HG03378 (cell line): ENCODE data around the gene GSTA3.
"Not testable (repeated sequence)": the region's sequence is repeated elsewhere in the genome, so short reads cannot be mapped to it uniquely, and the experiment has no call there.

Source experiments
- ATAC-seq: cut with Tn5 transposase; IDR thresholded peaks from one replicate; pipeline ENCODE4 v1.9.1; 2021; ENCODE audit warnings: mild to moderate bottlenecking, moderate library complexity; ENCODE audit not compliant: unreplicated experiment

GSTA3 gene

DNA sequence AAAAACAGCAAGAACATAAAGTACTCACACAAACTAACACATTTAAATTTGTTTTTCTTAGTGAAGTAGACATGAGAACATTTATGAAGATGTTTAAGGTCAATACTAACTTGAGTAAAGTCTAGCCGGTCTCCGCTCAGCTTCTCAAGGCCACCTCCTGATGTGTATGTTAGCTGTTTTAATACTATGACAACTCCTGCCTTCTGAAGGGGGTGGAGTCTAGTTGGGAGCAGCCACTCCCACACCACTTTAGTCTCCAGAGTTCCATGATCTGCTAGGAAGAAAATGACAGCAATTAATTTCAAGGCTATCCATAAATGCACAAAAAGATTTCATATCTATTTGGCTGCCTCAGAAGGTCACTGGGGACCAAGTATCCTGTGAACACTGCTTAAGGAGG lies at the start of gene GSTA3:
Gene GSTA3, minus strand, starts transcription at position 168 of the 400 bp plus-strand sequence. CDS start 3,864 bp downstream, outside the sequence.
- ATAC-seq = no peak

DNA sequence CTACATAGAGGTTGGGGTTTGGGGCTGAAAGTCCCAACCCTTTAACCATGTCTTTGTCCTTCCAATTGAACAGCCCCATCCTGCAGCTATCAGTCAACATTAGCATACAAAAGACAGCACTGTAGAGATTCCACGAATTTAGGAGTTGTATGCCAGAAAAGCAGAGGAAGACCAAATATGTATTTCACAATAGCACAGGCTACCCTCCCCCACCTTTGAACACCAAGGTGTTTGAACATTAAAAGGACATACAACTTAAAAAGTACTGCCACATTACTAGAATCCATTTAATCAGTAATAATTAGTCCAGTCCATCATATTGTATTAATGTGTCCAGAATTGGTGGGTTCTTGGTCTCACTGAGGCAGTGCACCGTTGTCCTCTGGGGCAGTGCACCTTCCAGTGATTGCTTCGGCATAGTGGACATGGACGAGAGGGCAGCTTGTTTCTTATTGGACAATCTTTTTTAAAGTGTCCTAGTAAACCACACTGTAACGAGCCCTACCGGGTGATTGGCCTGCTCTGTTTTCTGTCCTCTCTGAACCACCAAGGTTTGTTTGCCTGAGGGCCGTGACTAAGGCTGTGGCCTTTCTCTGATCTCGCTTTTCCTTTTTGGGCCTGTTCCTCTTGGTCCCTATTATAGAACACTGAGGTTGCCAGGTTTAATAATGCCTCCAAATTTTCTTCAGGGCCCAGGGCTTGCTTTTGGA lies 49.2 kb upstream of the GSTA3 start:
- no peak for ATAC-seq

DNA sequence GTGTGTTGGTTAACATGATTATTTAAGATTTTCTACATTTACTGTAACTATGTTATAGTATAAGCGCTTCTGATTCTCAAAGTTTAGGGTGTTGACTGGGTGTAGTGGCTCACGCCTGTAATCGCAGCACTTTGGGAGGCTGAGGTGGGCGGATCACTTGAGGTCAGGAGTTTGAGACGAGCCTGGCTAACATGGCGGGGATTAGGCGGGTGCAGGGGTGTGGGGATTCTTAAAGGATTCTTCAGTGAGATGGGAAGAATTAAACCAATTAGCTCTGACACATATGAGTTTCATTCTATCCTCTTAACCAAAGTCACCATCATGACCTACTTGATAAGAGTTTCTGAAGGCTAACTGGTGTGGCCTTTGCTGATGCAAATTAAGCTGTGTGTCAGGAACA lies 46.4 kb upstream of the GSTA3 start:
- ATAC-seq = no peak

DNA sequence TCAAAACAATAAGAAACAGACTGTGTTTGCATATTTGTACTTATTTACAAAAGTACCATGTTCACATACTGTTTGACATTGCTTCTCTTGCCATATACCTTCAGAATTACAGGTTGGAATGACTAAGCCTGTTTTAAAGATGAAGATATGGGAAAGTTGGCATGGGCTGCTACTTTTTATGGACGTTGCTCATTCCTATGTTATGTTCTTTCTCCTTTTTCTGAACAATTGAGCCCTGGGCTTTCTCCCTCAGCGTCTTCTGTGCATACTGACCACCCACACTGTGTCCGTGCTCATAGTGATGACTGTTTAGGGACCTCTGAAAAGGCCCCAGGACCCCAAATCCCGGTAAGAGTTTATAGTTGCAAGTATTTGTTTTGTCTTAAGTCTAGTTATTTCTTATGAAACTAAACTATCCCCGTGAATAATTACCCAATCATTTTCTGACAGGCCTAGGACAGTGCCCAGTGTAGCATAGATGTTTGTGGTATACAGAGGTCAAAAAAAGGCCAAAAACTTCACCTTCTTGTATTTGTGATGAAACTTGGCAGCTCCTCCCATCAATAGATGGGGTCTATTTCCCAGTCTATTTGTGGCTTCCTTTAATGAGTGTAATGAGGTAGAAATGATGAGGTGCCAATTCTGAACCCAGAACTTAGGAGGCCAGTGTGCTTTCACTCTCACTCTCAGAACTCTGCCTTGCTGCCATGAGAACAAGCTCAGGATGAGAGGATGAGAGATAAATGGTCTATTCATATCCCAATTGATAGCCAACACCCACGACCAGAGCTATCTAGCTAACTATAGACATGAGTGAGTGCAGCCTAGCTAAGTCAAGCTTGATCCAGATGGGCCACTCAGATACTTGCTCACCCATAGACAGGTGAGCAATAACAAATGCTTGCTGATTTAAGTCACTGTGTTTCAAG lies 44.7 kb upstream of the GSTA3 start:
- no peak for ATAC-seq

DNA sequence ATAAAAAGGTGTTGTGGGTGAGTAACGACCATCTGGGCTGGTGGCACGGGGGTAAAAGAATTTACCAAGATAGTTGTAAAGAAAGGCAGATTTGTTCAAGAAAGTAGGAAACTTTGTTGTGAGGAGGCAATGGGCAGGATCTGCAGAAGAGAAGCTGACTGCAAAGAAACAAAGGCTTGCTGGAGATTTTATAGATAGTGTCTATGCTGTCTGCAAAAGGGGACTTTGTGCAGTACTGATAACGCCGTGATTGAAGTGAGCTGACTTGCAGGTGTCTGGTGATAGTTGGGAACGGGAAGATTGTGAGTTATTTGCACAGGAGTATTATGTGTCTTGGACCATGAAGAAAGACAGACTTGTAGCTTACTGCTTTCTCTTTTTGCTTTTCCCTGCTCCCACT lies 36.8 kb upstream of the GSTA3 start:
- ATAC-seq = no peak

DNA sequence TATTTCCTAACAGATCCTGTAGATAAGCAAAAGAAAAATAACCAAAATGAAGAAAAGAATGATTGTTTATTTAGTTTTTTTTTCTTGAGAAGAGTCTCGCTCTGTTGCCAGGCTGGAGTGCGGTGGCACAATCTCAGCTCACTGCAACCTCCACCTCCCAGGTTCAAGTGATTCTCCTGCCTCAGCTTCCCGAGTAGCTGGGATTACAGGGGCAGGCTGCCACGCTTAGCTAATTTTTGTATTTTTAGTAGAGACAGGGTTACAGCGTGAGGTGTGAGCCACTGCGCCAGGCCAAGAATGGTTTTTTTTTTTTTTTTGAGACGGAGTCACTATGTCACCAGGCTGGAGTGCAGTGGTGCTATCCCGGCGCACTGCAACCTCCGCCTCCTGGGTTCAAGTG lies 33.3 kb upstream of the GSTA3 start:
- not testable (repeated sequence) for ATAC-seq

DNA sequence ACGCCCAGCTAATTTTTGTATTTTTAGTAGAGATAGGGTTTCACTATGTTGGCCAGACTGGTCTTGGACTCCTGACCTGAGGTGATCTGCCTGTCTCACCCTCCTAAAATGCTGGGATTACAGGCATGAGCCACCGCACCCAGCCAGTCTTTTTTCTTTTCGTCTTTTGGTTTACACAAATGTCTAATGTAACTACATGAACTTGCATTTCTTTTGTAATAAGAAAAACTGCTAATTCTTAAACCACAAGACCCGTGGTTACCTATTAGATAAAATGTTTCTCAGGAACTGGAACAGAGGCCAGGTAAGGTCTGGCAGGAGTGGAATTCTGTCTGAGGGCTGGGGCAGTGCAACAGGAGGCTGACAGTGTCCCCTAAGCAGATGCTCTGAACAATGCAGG lies 32.7 kb upstream of the GSTA3 start:
- no peak for ATAC-seq

DNA sequence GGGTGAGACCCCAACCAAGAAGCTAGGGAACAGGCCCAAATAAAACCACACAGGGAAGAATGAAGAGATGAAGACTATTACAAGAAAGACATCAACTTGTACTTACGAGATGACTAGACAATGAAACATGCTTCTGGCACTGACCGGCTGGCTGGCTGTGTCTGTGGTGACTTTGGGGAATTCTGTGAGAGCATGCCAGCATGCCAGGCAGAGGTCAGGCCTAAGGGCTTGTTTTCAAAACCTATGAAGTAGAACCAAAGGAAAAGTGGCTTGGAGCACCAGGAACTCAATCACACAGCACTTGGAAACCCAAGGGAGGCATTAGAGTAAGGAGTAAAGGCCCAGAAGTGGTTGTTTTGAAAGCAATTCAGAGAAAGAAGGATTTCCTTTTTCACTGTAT lies 28.4 kb upstream of the GSTA3 start:
- ATAC-seq = no peak

DNA sequence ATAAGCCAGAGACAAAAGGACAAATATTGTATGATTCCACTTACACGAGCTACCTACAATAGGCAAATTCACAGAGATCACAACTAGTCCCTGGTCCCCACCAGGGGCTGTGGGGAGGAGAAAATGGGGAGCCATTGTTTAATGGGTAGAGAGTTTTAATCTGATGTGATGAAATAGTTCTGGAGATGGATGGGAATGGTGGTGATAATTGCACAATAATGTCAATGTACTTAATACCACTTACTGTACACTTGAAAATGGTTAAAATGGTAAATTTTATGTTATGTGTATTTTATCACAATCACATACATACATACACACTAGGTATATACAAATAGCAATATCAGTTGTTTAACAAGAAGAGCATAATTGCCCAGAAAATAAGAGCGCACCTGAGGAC lies 24.3 kb upstream of the GSTA3 start:
- no peak for ATAC-seq

DNA sequence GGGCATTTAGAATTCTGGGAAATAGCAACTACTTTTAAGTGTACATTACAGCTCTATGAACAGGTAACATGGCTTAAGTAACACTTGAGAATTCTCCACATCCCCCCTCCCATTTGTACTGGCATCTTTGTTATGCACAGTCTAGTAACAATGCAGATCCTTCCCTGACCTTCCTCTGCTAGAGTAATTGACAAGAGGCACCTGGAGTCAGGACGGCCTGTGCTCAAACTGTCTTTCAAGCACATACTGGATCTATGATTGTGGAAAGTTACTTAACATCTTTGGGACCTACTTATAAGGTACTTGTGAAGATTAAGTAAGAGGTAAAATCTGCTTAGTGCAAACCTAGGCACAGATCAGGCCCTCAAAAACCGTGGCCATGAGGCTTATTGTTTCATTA lies 21.9 kb upstream of the GSTA3 start:
- ATAC-seq = no peak

DNA sequence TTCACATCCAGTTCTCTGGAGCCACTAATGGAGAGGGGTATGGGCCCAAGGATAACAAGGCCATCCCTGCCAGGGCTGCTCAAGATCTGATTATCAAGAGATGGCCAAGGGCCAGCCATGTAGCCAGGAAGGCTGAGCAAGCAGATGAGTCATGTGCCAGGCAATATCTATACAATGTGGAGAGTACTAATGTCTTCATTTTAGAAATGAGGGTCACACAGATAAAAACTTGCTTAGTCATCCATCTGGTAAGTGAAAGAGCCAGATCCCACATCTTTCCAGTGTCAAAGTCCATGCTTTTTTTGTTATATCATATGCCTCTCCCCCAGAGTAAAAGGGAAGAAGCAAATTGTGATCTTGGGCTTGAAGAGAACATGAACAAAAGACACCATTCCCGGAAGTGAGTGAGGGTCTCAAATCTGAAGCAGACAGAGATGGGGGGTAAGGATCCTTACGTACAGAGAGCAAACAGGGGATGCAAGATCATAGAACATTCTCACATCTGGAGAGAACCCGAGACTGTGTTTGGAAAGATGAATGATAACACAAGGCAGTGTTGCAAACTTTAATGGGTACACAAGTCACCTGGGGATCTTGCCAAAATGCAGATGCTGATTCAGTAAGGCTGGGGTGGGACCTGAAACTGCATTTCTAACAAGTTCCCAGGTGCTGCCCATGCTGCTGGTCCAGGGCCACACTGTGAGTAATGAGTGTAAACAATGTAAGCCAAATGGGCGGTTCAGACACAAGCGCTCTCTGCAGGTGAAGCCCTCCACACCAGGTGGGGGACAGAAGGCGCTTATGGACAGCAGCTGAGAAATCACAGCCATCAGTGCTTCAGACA lies 20.0 kb upstream of the GSTA3 start:
- ATAC-seq = no peak

DNA sequence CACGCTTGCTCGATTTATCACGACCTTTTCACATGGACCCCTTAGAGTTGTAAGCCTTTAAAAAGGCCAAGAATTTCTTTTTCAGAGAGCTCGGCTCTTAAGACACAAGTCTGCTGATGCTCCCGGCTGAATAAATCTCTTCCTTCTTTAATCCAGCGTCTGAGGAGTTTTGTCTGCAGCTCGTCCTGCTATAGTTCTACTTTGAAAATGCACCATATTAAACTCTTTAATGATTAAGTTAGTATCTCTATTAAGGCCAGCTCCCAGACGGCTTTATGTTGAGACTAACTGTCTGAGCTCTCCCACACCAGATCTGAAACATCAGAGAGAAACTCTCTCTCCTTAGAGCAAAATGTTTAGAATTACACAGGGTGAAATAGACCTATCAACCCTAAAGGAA lies 18.0 kb upstream of the GSTA3 start:
- no peak for ATAC-seq

DNA sequence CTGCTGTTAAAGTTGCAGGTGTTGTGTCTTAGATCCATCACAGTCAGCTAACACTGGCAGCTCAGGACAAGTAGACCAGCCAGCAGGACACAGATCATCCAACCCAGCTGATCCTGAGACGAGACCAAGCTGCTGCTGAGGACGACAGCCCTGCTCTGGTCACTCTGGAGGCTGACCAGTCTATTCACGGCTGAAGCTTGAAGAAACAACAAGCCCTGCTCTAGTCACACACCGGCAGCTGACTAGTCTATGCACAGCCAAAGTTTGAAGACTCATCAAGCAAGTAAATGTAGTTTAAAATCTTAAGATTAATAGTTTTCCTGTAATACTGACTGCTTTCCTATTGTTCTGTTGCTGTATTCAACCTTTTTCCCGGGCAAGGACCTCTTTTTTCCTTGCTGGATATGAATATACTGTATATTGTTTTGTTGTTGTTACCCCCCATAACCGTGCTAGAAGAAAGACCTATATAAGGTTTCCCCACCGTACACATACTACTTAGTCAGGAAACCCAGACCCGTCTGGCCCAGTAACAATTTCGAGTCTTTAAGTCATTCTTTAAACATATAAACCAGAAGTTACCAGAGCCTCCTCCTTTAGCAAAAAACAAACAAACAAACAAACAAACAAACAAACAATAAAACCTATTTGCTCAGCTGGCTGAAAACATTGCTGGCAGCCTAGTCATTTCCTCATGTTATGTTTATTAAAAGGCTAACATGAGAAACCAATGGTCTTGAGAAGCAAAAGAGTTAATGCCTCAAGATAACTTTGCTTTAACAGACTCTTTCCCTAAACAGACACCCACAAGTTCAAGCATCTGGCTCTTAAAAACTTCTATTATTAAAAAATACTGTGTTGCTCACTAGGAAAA lies 16.7 kb upstream of the GSTA3 start:
- ATAC-seq = no peak

DNA sequence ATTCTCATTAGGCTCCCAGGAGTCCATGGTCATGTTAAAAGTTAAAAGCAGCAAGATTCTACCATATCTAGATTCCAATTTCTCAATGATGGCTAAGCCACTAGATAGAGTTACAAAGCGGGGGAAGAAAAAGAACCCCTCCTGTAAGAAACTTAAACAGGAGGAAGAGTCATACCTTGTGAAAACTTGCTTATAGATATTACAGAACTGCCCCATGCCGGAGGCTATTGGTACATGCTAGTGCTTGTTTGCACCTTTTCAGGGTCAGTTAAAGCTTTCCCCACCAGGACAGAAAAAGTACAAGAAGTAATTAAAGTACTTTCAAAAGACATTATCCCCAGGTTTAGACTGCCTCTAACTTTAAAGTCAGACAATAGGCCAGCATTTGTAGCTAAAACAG lies 15.5 kb upstream of the GSTA3 start:
- ATAC-seq = no peak

DNA sequence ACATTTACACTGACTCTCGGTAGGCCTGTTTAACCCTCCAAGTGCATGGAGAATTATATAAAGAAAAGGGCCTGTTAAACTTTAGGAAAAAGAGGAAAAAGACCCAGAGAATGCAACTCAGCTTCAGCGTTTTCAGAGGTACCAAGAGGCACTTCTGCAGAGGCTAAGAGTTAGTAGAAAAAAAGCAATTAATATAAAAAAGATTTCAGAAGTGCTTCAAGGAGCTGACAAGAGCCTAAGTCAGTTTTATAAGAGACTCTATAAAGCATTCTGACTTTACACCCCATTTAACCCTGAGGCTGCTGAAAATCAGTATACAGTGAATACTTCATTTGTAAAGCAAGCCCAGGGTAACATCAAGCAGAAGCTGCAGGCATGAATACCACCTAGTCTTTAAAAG lies 14.2 kb upstream of the GSTA3 start:
- not testable (repeated sequence) for ATAC-seq

DNA sequence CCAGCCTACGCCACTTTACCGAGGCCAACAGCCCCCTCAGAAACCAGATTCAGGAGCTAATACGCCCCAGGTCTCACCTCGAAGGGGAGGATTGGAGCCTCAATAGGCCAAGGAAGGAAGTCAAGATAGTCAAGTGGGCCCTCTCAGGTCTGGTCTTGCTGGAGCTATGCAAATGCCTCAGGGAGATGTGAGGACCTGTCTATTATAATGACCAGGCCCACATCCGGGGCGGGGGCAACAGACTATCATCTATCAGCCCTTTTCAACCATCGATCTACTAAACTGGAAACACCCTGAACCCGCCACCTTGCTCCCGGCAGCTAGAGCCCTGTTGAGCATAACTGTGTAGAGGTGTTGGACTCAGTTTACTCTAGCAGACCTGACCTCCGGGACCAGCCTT lies 12.7 kb upstream of the GSTA3 start:
- no peak for ATAC-seq

DNA sequence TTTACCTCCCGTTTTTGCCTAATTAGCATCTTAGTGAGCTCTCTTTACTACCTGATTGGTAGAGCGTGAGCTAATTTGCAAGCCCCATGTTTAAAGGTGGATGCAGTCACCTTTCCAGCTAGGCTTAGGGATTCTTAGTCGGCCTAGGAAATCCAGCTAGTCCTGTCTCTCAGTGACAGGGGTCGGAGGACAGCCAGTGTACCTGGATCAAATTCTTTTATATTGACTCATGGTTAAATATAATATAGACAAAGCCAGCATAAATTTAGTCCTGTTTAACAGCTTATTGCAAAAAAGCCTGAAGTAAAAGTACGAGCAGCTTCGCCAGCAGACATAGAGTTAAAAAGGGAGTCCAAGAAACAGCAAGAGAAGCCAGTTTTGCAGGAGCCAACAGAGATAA lies 12.2 kb upstream of the GSTA3 start:
- ATAC-seq = no peak

DNA sequence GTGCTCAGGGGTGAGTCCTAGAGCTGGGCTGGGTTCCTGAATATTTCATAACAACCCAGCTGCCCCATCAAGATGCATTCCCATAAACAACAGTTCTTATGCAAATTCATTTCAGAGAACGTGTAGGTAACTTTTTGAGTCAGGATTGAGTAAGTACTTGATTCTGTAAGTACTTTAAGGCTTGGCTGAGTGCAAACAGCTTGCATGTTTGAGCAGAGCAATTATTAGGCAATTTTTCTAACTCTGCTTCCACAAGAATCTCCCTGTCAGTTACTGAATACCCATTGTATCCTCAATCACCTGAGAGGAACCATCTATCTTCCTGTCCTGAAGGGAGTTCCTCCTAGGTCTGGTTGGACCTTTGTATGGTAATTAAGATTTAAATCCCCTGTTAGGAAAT lies 10.0 kb upstream of the GSTA3 start:
- ATAC-seq = not testable (repeated sequence)

DNA sequence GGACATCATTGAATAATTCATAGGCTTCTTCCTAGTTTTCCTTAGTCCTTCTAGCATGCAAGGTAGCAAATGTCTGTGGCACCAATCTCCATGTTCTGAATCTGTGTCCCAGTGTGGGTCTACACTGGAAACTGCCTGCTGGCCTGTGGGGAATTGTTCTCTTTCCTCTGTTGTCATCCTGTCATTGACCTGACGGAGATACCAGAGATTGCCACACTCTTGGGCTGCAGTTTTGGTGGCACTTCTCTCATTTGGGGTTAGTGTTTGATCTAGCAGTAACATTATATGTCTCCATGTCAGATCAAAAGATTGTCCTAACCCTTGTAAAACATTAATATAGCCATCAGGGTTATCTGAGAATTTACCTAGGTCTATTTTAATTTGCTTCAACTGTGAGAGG lies 9.3 kb upstream of the GSTA3 start:
- not testable (repeated sequence) for ATAC-seq

DNA sequence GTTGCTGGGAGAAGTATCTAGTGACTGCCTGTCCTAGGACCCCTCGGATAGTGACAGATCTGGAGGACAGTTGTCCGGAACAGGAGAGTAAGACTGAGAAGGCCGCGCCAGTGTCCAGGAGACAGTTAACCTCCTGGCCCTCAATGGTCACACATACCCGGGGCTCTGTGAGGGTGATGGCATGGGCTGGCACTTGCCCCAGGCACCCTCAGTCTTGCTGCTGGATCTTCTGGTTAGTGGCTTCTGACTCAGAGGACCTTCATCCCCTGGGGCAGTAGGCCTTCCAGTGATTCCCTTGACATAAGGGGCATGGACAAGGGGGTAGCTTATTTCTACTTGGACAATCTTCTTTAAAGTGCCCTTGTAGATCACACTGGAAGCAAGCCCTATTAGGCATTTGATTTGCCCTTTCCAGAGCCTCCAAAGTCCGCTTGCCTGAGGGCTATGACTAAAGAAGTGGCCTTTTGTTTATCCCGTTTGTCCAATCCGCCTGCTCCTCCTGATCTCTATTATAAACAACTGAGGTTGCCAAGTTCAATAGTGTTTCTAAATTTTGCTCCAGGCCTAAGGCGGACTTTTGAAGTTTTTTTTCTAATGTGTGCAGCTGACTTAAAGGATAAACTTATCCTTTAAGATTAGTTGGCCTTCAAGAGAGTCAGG lies 8.7 kb upstream of the GSTA3 start:
- not testable (repeated sequence) for ATAC-seq
